ENCODE measurements around the gene TBC1D19.

The TBC1D19 gene

GRCh38 chr4:26726655-26727387, 142.9 kb downstream of the TBC1D19 start:
- WGBS (ENCODE audit: insufficient coverage): 100% methylated on average over 3 of the region's 6 CpGs
- no peaks in the 10 kb centered on the region for H3K27me3 ChIP-seq (replicated peaks in 2 of 5; ENCODE audit: control insufficient read depth in 4 of 5, insufficient read depth in 5 of 5, low read length in 4 of 5)
- no peak overlapping the region for H3K4me3 ChIP-seq (ENCODE audit: control insufficient read depth in 1 of 7, extremely low read depth in 1 of 7, insufficient read depth in 4 of 7, low read depth in 2 of 7, low read length in 6 of 7)
- peaks cover 0 to 5% (median 0%) of the 10 kb centered on the region in 4 experiments for H3K36me3 ChIP-seq (ENCODE audit: control insufficient read depth in 4 of 4, insufficient read depth in 4 of 4, low read length in 3 of 4)
- H3K4me1 ChIP-seq (ENCODE audit: control extremely low read depth in 1 of 4, control insufficient read depth in 4 of 4, insufficient read depth in 4 of 4, low read length in 3 of 4): peaks cover 0 to 3% (median 0%) of the 10 kb centered on the region in 4 experiments
- no peak overlapping the region for H3K27ac ChIP-seq (ENCODE audit: insufficient read depth in 1 of 2, low read depth in 1 of 2, low read length in 2 of 2, poor library complexity in 1 of 2, severe bottlenecking in 2 of 2)
- H3K9me3 ChIP-seq (ENCODE audit: control extremely low read depth in 1 of 5, control insufficient read depth in 4 of 5, insufficient read depth in 2 of 5, low read depth in 1 of 5, low read length in 4 of 5): no peaks in the 10 kb centered on the region
- ChIA-PET POLR2A (interaction anchor here (0.5 kb wide), 1 partner anchor 273 kb away, joined by 3 read pairs; no protein-coding TSS in a partner anchor), CTCF (no interaction called here)
- no peak for DNase-seq

- CTCF ChIA-PET: interaction anchor here (0.5 to 0.7 kb wide), 2 partner anchors 22 to 44 kb away, joined by 3 to 4 read pairs; no protein-coding TSS in a partner anchor
- peak in 2 of 3 donors; percentile 39 to 56 for DNase-seq
- POLR2A ChIA-PET: interaction anchor here (0.5 kb wide), 1 partner anchor 272 kb away, joined by 3 read pairs; no protein-coding TSS in a partner anchor
- H3K9me3 ChIP-seq (ENCODE audit: control extremely low read depth in 1 of 5, control insufficient read depth in 4 of 5, insufficient read depth in 2 of 5, low read depth in 1 of 5, low read length in 4 of 5): no peaks in the 10 kb centered on the region
- peaks cover 0 to 3% (median 0%) of the 10 kb centered on the region in 4 experiments for H3K4me1 ChIP-seq (ENCODE audit: control extremely low read depth in 1 of 4, control insufficient read depth in 4 of 4, insufficient read depth in 4 of 4, low read length in 3 of 4)
- peaks cover 0 to 5% (median 0%) of the 10 kb centered on the region in 4 experiments for H3K36me3 ChIP-seq (ENCODE audit: control insufficient read depth in 4 of 4, insufficient read depth in 4 of 4, low read length in 3 of 4)
- H3K27me3 ChIP-seq (replicated peaks in 2 of 5; ENCODE audit: control insufficient read depth in 4 of 5, insufficient read depth in 5 of 5, low read length in 4 of 5): no peaks in the 10 kb centered on the region
- no peak overlapping the region for H3K27ac ChIP-seq (ENCODE audit: insufficient read depth in 1 of 2, low read depth in 1 of 2, low read length in 2 of 2, poor library complexity in 1 of 2, severe bottlenecking in 2 of 2)
- no peak overlapping the region for H3K4me3 ChIP-seq (ENCODE audit: control insufficient read depth in 1 of 7, extremely low read depth in 1 of 7, insufficient read depth in 4 of 7, low read depth in 2 of 7, low read length in 6 of 7)
Observed at GRCh38 chr4:26727844-26728243, 144.0 kb downstream of the TBC1D19 start.

GRCh38 chr4:26729027-26729426, 145.1 kb downstream of the TBC1D19 start:
- POLR2A ChIA-PET: interaction anchor here (0.7 kb wide), 1 partner anchor 93 kb away, joined by 3 read pairs; no protein-coding TSS in a partner anchor
- no peak for DNase-seq
- WGBS (ENCODE audit: insufficient coverage): 100% methylated on average over 1 of the region's 3 CpGs
- Histone ChIP-seq H3K4me3 (ENCODE audit: control insufficient read depth in 1 of 7, extremely low read depth in 1 of 7, insufficient read depth in 4 of 7, low read depth in 2 of 7, low read length in 6 of 7) (no peak overlapping the region), H3K36me3 (ENCODE audit: control insufficient read depth in 4 of 4, insufficient read depth in 4 of 4, low read length in 3 of 4) (peaks cover 0 to 5% (median 0%) of the 10 kb centered on the region in 4 experiments), H3K27me3 (replicated peaks in 2 of 5; ENCODE audit: control insufficient read depth in 4 of 5, insufficient read depth in 5 of 5, low read length in 4 of 5) (no peaks in the 10 kb centered on the region), H3K9me3 (ENCODE audit: control extremely low read depth in 1 of 5, control insufficient read depth in 4 of 5, insufficient read depth in 2 of 5, low read depth in 1 of 5, low read length in 4 of 5) (no peaks in the 10 kb centered on the region), H3K27ac (ENCODE audit: insufficient read depth in 1 of 2, low read depth in 1 of 2, low read length in 2 of 2, poor library complexity in 1 of 2, severe bottlenecking in 2 of 2) (no peak overlapping the region), H3K4me1 (ENCODE audit: control extremely low read depth in 1 of 4, control insufficient read depth in 4 of 4, insufficient read depth in 4 of 4, low read length in 3 of 4) (peaks cover 0 to 3% (median 0%) of the 10 kb centered on the region in 4 experiments)
- CTCF ChIA-PET: no interaction called here

- H3K4me1 ChIP-seq (ENCODE audit: control extremely low read depth in 1 of 4, control insufficient read depth in 4 of 4, insufficient read depth in 4 of 4, low read length in 3 of 4): peaks cover 0 to 2% (median 0%) of the 10 kb centered on the region in 4 experiments
- no peaks in the 10 kb centered on the region for H3K27me3 ChIP-seq (replicated peaks in 2 of 5; ENCODE audit: control insufficient read depth in 4 of 5, insufficient read depth in 5 of 5, low read length in 4 of 5)
- no peak overlapping the region for H3K27ac ChIP-seq (ENCODE audit: insufficient read depth in 1 of 2, low read depth in 1 of 2, low read length in 2 of 2, poor library complexity in 1 of 2, severe bottlenecking in 2 of 2)
- 0% methylated on average over 1 of the region's 1 CpG for WGBS (ENCODE audit: insufficient coverage)
- no peak for DNase-seq
- H3K4me3 ChIP-seq (ENCODE audit: control insufficient read depth in 1 of 7, extremely low read depth in 1 of 7, insufficient read depth in 4 of 7, low read depth in 2 of 7, low read length in 6 of 7): no peak overlapping the region
- no peaks in the 10 kb centered on the region for H3K9me3 ChIP-seq (ENCODE audit: control extremely low read depth in 1 of 5, control insufficient read depth in 4 of 5, insufficient read depth in 2 of 5, low read depth in 1 of 5, low read length in 4 of 5)
- POLR2A ChIA-PET: no interaction called here
- CTCF ChIA-PET: no interaction called here
- peaks cover 0 to 5% (median 0%) of the 10 kb centered on the region in 4 experiments for H3K36me3 ChIP-seq (ENCODE audit: control insufficient read depth in 4 of 4, insufficient read depth in 4 of 4, low read length in 3 of 4)
Observed at GRCh38 chr4:26729547-26729946, 145.7 kb downstream of the TBC1D19 start.

- DNase-seq: no peak
- ChIA-PET CTCF (interaction anchor here (1.2 to 1.9 kb wide), 2 partner anchors 19 to 97 kb away, joined by 3 to 5 read pairs; no protein-coding TSS in a partner anchor), POLR2A (no interaction called here)
- Histone ChIP-seq H3K4me1 (ENCODE audit: control extremely low read depth in 1 of 4, control insufficient read depth in 4 of 4, insufficient read depth in 4 of 4, low read length in 3 of 4) (no peaks in the 10 kb centered on the region), H3K9me3 (ENCODE audit: control extremely low read depth in 1 of 5, control insufficient read depth in 4 of 5, insufficient read depth in 2 of 5, low read depth in 1 of 5, low read length in 4 of 5) (no peaks in the 10 kb centered on the region), H3K27me3 (replicated peaks in 2 of 5; ENCODE audit: control insufficient read depth in 4 of 5, insufficient read depth in 5 of 5, low read length in 4 of 5) (no peaks in the 10 kb centered on the region), H3K36me3 (ENCODE audit: control insufficient read depth in 4 of 4, insufficient read depth in 4 of 4, low read length in 3 of 4) (peaks cover 0 to 5% (median 0%) of the 10 kb centered on the region in 4 experiments), H3K27ac (ENCODE audit: insufficient read depth in 1 of 2, low read depth in 1 of 2, low read length in 2 of 2, poor library complexity in 1 of 2, severe bottlenecking in 2 of 2) (no peak overlapping the region), H3K4me3 (ENCODE audit: control insufficient read depth in 1 of 7, extremely low read depth in 1 of 7, insufficient read depth in 4 of 7, low read depth in 2 of 7, low read length in 6 of 7) (no peak overlapping the region)
- WGBS (ENCODE audit: insufficient coverage): 93% methylated on average over 6 of the region's 11 CpGs
Observed at GRCh38 chr4:26731351-26732035, 147.6 kb downstream of the TBC1D19 start.

GRCh38 chr4:26732356-26732755, 148.5 kb downstream of the TBC1D19 start:
- Histone ChIP-seq H3K27me3 (replicated peaks in 2 of 5; ENCODE audit: control insufficient read depth in 4 of 5, insufficient read depth in 5 of 5, low read length in 4 of 5) (no peaks in the 10 kb centered on the region), H3K36me3 (ENCODE audit: control insufficient read depth in 4 of 4, insufficient read depth in 4 of 4, low read length in 3 of 4) (peaks cover 0 to 5% (median 0%) of the 10 kb centered on the region in 4 experiments), H3K4me1 (ENCODE audit: control extremely low read depth in 1 of 4, control insufficient read depth in 4 of 4, insufficient read depth in 4 of 4, low read length in 3 of 4) (no peaks in the 10 kb centered on the region), H3K9me3 (ENCODE audit: control extremely low read depth in 1 of 5, control insufficient read depth in 4 of 5, insufficient read depth in 2 of 5, low read depth in 1 of 5, low read length in 4 of 5) (no peaks in the 10 kb centered on the region), H3K4me3 (ENCODE audit: control insufficient read depth in 1 of 7, extremely low read depth in 1 of 7, insufficient read depth in 4 of 7, low read depth in 2 of 7, low read length in 6 of 7) (no peak overlapping the region), H3K27ac (ENCODE audit: insufficient read depth in 1 of 2, low read depth in 1 of 2, low read length in 2 of 2, poor library complexity in 1 of 2, severe bottlenecking in 2 of 2) (no peak overlapping the region)
- DNase-seq: no peak
- ChIA-PET CTCF (interaction anchor here (1.2 to 1.9 kb wide), 3 partner anchors 19 to 305 kb away, joined by 3 to 5 read pairs (median 3); no protein-coding TSS in a partner anchor), POLR2A (no interaction called here)
- 60% methylated on average over 1 of the region's 3 CpGs for WGBS (ENCODE audit: insufficient coverage)

GRCh38 chr4:26736621-26737020, 152.7 kb downstream of the TBC1D19 start:
- ChIA-PET POLR2A (no interaction called here), CTCF (interaction anchor here (0.7 to 1.3 kb wide), 3 partner anchors 8 to 15 kb away, joined by 3 read pairs; no protein-coding TSS in a partner anchor)
- Histone ChIP-seq H3K36me3 (ENCODE audit: control insufficient read depth in 4 of 4, insufficient read depth in 4 of 4, low read length in 3 of 4) (no peaks in the 10 kb centered on the region), H3K4me1 (ENCODE audit: control extremely low read depth in 1 of 4, control insufficient read depth in 4 of 4, insufficient read depth in 4 of 4, low read length in 3 of 4) (no peaks in the 10 kb centered on the region), H3K4me3 (ENCODE audit: control insufficient read depth in 1 of 7, extremely low read depth in 1 of 7, insufficient read depth in 4 of 7, low read depth in 2 of 7, low read length in 6 of 7) (no peak overlapping the region), H3K27me3 (replicated peaks in 2 of 5; ENCODE audit: control insufficient read depth in 4 of 5, insufficient read depth in 5 of 5, low read length in 4 of 5) (no peaks in the 10 kb centered on the region), H3K9me3 (ENCODE audit: control extremely low read depth in 1 of 5, control insufficient read depth in 4 of 5, insufficient read depth in 2 of 5, low read depth in 1 of 5, low read length in 4 of 5) (no peaks in the 10 kb centered on the region), H3K27ac (ENCODE audit: insufficient read depth in 1 of 2, low read depth in 1 of 2, low read length in 2 of 2, poor library complexity in 1 of 2, severe bottlenecking in 2 of 2) (no peak overlapping the region)
- DNase-seq: no peak
- WGBS (ENCODE audit: insufficient coverage): 100% methylated on average over 1 of the region's 1 CpG
